NCI-H1694 (cell line): ENCODE measurements around the gene TADA3.

Experiments
- DNase-seq: peaks from one replicate; lab custom pipeline; 2025; lab: John Stamatoyannopoulos, UW

TADA3 gene

DNA sequence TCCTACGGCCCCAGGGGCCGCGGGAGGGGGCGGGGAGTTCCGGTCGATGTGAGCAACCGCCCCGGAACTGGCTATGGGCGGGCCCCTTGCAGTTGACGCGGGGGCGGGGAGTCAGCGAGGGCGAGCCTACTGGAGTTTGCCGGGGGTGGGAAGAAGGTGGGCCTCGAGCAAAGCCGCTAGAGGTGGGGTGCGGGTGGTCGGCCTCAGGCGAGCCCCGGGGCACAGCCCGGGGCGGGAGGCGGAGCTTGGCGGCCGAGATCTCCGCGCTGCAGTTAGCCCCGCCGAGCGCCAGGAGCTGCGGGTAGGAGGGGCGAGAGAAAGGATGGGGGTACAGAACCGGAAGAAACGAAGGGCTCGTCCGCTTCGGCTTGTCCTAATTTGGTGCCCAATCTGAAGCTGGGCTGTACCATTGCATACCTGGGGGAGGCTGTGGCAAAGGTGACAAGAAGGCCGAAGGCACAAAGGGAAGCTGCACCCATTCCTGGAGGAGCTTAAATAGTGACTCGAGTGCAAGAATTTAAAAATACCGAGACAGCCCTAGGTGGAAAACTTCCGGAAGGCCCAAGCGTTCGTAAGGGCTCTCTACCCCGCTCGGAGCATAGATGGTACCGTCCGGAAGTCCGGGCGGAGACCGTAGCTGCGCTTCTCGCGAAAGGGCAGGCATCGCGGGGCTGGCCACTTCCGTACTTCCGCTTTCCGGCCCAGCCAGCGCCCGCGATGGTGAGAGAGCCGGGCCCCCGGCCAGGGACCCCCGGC, at the start of gene TADA3, which contains the start of gene ARPC4:
TADA3 (minus strand) TSS at position 69 of the 756 bp plus-strand sequence. CDS start 1,007 bp downstream, outside the sequence.
ARPC4 (plus strand) TSS at position 678 of the 756 bp plus-strand sequence; CDS start at position 718, 40 bp downstream.
- DNase-seq: peak; percentile 47

GRCh38 chr3:9841015-9841414, 48.7 kb upstream of the TADA3 start:
- no peak for DNase-seq

DNA sequence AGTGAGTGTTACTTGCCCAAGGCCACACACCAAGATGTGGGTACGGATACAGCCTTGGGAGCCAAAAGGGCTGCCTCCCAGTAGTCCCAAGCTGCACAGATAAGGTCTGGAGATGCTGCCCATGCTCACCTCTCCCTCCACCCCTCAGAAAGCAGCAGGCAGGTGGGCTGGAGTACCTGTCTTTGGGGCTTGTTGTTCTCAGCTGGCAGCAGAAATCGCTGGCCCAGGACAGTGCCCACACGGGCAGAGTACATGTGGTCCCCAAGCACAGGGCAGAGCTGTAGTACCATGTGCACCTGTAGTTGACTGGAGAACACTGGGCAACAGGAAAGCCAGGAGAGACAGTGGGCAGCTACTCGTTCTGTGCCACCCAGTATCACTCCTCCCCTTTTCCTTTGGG, 46.6 kb upstream of the TADA3 start:
- DNase-seq: no peak

GRCh38 chr3:9837701-9838582, 45.7 kb upstream of the TADA3 start:
- DNase-seq: no peak

DNA sequence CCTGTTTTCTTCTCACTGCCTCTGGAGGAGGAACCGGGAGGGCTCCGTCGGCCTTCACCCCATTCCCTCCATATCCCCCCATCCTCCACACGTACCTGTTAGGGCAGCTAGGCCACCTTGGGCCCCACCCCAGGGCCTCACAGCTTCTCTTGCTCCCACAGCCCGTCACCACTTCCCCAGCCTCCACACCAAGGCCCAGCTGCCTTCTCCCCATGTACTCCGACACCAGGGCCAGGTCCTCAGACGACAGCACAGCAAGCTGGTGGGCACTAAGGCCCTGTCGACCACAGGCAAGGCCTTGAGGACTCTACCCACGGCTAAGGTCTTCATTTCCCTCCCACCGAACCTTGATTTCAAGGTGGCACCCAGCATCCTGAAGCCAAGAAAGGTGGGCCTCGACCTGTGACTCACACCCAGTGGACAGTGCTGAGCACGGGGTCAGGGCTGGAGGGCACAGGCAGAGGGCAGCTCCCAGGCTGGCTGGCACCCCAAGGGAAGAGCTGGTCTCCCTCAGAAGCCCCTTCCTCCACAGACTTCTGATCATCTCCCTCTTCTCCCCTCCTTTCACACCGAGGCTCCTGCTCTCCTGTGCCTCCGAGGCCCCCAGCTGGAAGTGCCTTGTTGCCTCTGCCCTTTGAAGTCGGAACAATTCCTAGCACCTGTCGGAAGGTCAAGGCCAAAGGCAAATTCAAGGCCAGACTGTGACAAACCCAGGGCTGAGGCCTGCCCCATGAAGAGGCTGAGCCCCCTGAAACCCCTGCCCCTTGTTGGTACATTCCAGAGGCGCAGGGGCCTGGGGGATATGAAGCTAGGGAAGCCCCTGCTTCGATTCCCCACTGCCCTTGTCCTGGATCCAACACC, 42.5 kb upstream of the TADA3 start:
- no peak for DNase-seq

DNA sequence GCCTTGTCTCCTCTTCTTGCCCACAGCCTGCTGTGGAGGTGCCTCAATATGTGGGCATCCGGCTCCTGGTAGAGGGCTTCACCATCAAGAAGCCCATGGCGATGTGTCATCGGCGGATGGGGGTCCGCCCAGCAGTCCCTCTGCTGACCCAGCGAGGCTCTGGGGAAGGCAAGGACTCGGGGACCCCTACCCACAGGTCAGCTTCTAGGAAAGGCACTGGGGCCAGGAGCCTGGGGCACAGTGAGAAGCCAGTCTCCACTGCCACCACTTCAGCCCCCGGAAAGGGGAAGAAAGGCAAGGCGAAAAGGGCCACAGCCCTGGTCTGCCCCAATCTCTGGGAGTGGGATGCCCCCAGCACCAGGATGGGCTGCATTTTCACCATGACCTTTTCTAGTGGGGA, 40.8 kb upstream of the TADA3 start:
- no peak for DNase-seq

- no peak for DNase-seq
Measured at GRCh38 chr3:9831253-9831652, 39.0 kb upstream of the TADA3 start.

DNA sequence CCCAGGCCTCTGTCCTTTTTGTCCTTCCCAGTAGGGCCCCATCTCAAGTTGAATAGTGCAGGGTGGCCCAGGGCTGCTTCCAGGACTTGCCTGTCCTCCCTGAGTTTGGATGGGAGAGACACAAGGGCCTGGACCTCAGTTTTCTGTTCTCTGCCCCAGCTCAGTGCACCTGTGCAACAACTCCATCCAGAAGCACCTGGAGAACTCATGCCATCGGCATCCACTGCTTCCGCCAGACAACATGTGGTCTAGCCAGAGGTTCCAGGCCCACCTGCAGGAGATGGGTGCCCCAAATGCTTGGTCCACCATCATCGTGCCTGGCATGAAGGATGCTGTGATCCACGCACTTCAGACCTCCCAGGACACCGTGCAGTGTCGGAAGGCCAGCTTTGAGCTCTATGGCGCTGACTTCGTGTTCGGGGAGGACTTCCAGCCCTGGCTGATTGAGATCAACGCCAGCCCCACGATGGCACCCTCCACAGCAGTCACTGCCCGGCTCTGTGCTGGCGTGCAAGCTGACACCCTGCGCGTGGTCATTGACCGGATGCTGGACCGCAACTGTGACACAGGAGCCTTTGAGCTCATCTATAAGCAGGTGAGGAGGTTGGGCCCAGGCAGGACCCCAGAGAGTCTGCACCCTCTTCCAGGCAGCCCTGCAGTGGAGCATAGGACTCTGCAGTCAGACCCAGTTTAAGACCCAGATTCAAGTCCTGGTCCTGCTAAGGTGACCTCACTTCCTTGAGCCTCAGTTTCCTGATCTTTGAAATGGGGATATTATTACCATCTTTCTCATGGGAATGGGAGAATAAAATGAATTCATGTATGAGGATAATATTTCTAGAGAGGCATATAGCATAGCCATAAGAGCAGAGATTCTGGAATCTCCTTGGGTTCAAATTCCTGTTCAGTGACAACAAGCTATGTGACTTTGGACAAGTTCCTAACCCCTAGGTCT, 36.8 kb upstream of the TADA3 start:
- no peak for DNase-seq

DNA sequence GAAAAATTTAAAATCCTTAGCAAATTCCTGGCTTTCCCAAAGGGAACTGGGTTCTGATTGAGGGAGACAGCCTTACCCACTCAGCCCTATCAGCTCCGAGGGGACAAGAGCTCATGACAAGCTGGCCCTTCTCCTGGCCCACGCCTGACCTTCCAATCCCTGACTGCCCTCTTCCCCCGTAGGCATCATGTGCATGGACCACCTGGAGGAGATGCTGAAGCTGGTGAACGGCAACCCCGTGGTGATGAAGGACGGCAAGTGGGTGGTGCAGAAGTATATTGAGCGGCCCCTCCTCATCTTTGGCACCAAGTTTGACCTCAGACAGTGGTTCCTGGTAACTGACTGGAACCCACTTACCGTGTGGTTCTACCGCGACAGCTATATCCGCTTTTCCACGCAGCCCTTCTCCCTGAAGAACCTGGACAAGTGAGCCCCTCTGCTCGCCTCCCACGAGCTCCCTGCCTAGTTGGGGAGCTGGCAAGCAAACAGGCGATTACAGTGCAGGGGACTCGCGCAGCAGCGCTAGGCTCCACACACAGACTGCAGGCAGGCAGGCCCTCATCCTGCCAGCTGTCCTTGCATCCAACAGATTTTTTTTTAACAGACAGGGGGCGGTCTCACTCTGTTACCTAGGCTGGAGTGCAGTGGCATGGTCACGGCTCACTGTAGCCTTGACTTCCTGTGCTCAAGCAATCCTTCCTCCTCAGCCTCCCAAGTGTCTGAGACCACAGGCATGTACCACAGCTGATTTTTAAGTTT, 34.7 kb upstream of the TADA3 start:
- DNase-seq: peak; percentile 10

- no peak for DNase-seq
Measured at GRCh38 chr3:9825451-9826040, 33.3 kb upstream of the TADA3 start.

GRCh38 chr3:9820946-9821345, 28.7 kb upstream of the TADA3 start:
- DNase-seq: no peak

- no peak for DNase-seq
Measured at GRCh38 chr3:9820543-9820942, 28.3 kb upstream of the TADA3 start.

DNA sequence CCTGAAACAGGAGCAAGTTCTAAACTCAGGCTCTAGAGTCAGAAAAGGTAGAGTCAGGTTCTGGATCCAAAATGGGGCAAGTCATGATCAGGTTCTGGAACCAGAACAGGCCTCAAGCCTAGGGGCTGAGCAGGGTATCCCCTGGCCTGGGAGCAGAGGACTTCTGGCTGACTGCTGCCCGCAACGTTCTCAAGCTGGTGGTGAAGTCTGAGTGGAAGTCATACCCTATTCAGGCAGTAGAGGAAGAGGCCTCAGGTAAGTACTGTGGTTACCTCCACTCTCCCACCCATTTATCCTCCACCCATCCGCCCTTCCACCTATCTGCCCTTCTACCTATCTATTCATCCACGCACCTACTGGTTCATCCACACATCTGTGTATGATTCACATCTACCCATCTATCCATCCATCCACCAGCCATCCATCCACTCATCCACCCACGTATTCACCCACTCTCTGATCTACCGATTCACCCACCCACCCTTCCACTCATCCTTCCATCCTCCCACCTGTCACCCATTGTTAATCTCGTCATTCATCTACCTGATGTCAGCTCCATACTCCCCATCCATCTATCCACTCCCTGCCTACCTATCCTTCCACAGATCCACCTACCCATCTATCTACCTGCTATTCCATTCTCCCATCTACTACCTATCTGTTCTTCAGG, 26.5 kb upstream of the TADA3 start:
- DNase-seq: no peak

- DNase-seq: no peak
Measured at GRCh38 chr3:9817436-9817835, 25.2 kb upstream of the TADA3 start.

GRCh38 chr3:9815986-9816385, 23.7 kb upstream of the TADA3 start:
- DNase-seq: no peak

DNA sequence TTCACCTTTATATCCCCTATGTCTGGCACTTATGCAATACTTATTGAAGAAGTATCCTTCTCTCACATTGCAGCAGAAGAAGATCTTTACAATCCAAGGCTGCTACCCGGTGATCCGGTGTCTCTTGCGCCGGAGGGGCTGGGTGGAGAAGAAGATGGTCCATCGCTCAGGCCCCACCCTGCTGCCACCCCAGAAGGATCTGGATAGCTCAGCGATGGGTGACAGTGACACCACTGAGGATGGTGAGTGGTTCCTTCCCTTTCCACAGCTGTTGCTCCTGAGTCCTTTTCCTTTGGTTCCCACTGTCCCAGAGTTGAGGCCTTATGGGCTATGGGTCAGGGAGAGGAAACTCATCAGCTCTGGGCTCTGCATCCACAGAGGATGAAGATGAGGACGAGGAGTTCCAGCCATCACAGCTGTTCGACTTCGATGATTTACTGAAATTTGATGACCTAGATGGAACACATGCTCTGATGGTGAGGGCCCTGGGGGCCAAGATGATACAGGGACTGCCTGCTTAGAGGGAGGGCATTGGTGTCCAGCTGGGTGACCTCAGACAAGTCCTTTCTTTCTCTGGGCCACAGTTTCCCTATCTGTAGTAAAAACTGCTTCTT, 20.7 kb upstream of the TADA3 start:
- DNase-seq: no peak

- DNase-seq: no peak
Measured at GRCh38 chr3:9810846-9811245, 18.6 kb upstream of the TADA3 start.

DNA sequence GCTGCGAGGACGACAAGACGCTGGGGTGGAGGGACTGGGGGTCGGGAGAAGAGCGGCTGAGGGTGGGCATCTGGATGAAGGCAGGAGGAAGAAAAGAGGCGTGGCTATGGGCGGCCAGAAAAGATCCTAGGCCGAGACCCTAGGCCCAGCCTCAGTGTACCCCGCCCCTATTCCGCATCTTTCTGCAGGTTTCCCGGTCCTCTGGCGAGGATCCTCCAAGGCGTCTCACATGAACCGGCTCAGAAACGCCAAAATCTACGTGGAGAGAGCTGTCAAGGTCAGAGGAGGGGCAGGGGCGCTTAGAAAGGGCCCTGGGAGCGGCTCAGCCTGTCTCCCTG, 18.1 kb upstream of the TADA3 start:
- DNase-seq: no peak
